Keratinocyte (primary cell): ENCODE results near the gene CAND2.

ENCODE experiments used
- CTCF ChIP-seq, 3 experiments: IDR thresholded peaks in 1 of 3; conservative IDR thresholded peaks in 1 of 3; optimal IDR thresholded peaks in 1 of 3; 2 replicates in 2 of 3; 3 replicates in 1 of 3; pipeline versions ENCODE3 to v1.5.1; 2011; ENCODE audit warnings: low read length in 3 of 3, mild to moderate bottlenecking in 3 of 3, moderate library complexity in 2 of 3, control low read depth in 1 of 3, inconsistent platforms in 1 of 3; ENCODE audit not compliant: insufficient read depth in 2 of 3; ENCODE audit errors: extremely low read depth in 1 of 3
- EZH2 ChIP-seq: IDR thresholded peaks from one replicate; pipeline ENCODE4 v1.6.1; 2012; ENCODE audit warnings: inconsistent platforms, mild to moderate bottlenecking, low read length, moderate library complexity

- TF ChIP-seq CTCF (optimal IDR thresholded peaks at IDR 0.05 in 1 of 3, IDR thresholded peaks at IDR 0.05 in 1 of 3, conservative IDR thresholded peaks at IDR 0.05 in 1 of 3; ENCODE audit: extremely low read depth in 1 of 3, insufficient read depth in 2 of 3, low read length in 3 of 3) (no peak), EZH2 (no peak)
Observed at GRCh38 chr3:12809001-12809400, 12.5 kb downstream of the CAND2 start.
